NCI-H1694 treated with DMSO at 0.1 percent for 48 hours (cell line): Measurements from ENCODE around the gene WNT10A.
"Not testable (repeated sequence)": the region's sequence is repeated elsewhere in the genome, so short reads cannot be mapped to it uniquely, and the experiment has no call there.

ENCODE experiments used
- DNase-seq: peaks from one replicate; lab custom pipeline; 2025; lab: John Stamatoyannopoulos, UW

Gene WNT10A

GRCh38 chr2:218880102-218880858 is at the start of gene WNT10A:
TSS of gene WNT10A (plus strand) at chr2:218880852. CDS start at chr2:218880996, 144 bp downstream.
- no peak for DNase-seq

GRCh38 chr2:218831378-218831990 is 49.2 kb upstream of the WNT10A start, which contains the start of gene PRKAG3:
TSS of gene PRKAG3 (minus strand) at chr2:218831803.
- DNase-seq: no peak

- DNase-seq: no peak
Observed at GRCh38 chr2:218832081-218832480, 48.6 kb upstream of the WNT10A start.

- DNase-seq: no peak
Observed at GRCh38 chr2:218832520-218832919, 48.1 kb upstream of the WNT10A start.

- DNase-seq: no peak
Observed at GRCh38 chr2:218833023-218833609, 47.5 kb upstream of the WNT10A start.

GRCh38 chr2:218834685-218835084 is 46.0 kb upstream of the WNT10A start:
- DNase-seq: no peak

GRCh38 chr2:218837495-218837894 is 43.2 kb upstream of the WNT10A start:
- no peak for DNase-seq

- no peak for DNase-seq
Observed at GRCh38 chr2:218839430-218839829, 41.2 kb upstream of the WNT10A start.

- DNase-seq: no peak
Observed at GRCh38 chr2:218839888-218840287, 40.8 kb upstream of the WNT10A start.

GRCh38 chr2:218844334-218844733 is 36.3 kb upstream of the WNT10A start:
- DNase-seq: not testable (repeated sequence)

- not testable (repeated sequence) for DNase-seq
Observed at GRCh38 chr2:218846963-218847362, 33.7 kb upstream of the WNT10A start.

- no peak for DNase-seq
Observed at GRCh38 chr2:218849721-218850120, 30.9 kb upstream of the WNT10A start.

GRCh38 chr2:218850796-218851195 is 29.9 kb upstream of the WNT10A start:
- DNase-seq: no peak

GRCh38 chr2:218851286-218851685 is 29.4 kb upstream of the WNT10A start:
- no peak for DNase-seq

GRCh38 chr2:218852911-218853667 is 27.6 kb upstream of the WNT10A start:
- DNase-seq: peak; percentile 66

- DNase-seq: no peak
Observed at GRCh38 chr2:218853766-218854165, 26.9 kb upstream of the WNT10A start.

- DNase-seq: no peak
Observed at GRCh38 chr2:218854860-218855259, 25.8 kb upstream of the WNT10A start.

GRCh38 chr2:218855305-218856166 is 25.1 kb upstream of the WNT10A start:
- DNase-seq: no peak

GRCh38 chr2:218856167-218856895 is 24.3 kb upstream of the WNT10A start:
- DNase-seq: no peak

- no peak for DNase-seq
Observed at GRCh38 chr2:218856896-218857243, 23.8 kb upstream of the WNT10A start.
